Neural progenitor cell (in vitro differentiated cells): ENCODE data around the gene VPS45.

Experiments
- CTCF ChIP-seq: fragments of 200-600 bp; sonication (generic); IDR thresholded peaks from 2 replicates; pipeline ENCODE4 v1.5.1; 2017; ENCODE audit warnings: antibody characterized with exemption, mild to moderate bottlenecking
- EZH2phosphoT487 ChIP-seq: fragments of 200-600 bp; sonication (generic); IDR thresholded peaks from 2 replicates; pipeline ENCODE4 v1.6.1; 2017; ENCODE audit warnings: antibody characterized with exemption

- no peak for TF ChIP-seq CTCF
- no peak for TF ChIP-seq EZH2phosphoT487
Measured at GRCh38 chr1:150020711-150021110, 46.9 kb upstream of the VPS45 start.
